DOHH2 (cell line): ENCODE results near the gene PVRIG.

Experiments
- H3F3A ChIP-seq: fragments of 200-600 bp; sonication (generic), shearing (Covaris generic); 2 replicates; pipeline ENCODE4 v1.6.0; 2016; ENCODE audit warnings: antibody characterized with exemption, mild to moderate bottlenecking; ENCODE audit not compliant: control insufficient read depth, insufficient read depth
- H3K27ac ChIP-seq: fragments of 200-600 bp; sonication (generic); 2 replicates; pipeline ENCODE4 v1.5.1; 2014; ENCODE audit warnings: low read depth, mild to moderate bottlenecking, low read length, moderate library complexity
- H3K27me3 ChIP-seq: fragments of 200-600 bp; sonication (generic); 2 replicates; pipeline ENCODE4 v1.6.1; 2014; ENCODE audit warnings: mild to moderate bottlenecking, low read length, mixed read lengths; ENCODE audit not compliant: control insufficient read depth
- H3K36me3 ChIP-seq: fragments of 200-600 bp; sonication (generic); 2 replicates; pipeline ENCODE4 v1.6.1; 2014; ENCODE audit warnings: mild to moderate bottlenecking, low read length, moderate library complexity, mixed read lengths; ENCODE audit not compliant: control insufficient read depth
- H3K4me1 ChIP-seq: fragments of 200-600 bp; sonication (generic); 2 replicates; pipeline ENCODE4 v1.6.1; 2014; ENCODE audit warnings: mild to moderate bottlenecking, low read length, mixed read lengths; ENCODE audit not compliant: control insufficient read depth
- H3K4me2 ChIP-seq: fragments of 200-600 bp; sonication (generic); 2 replicates; pipeline ENCODE4 v1.6.0; 2014; ENCODE audit warnings: mild to moderate bottlenecking, low read length, moderate library complexity
- H3K4me3 ChIP-seq: fragments of 200-600 bp; sonication (generic); 2 replicates; pipeline ENCODE4 v1.5.1; 2014; ENCODE audit warnings: mild to moderate bottlenecking, low read length, mixed read lengths
- H3K79me2 ChIP-seq: fragments of 200-600 bp; sonication (generic); 2 replicates; pipeline ENCODE4 v1.6.1; 2014; ENCODE audit warnings: mild to moderate bottlenecking, low read length, mixed read lengths; ENCODE audit not compliant: control insufficient read depth
- H3K9me2 ChIP-seq: fragments of 200-600 bp; sonication (generic); replicated peaks from 2 replicates; pipeline ENCODE4 v1.6.1; 2014; ENCODE audit warnings: mild to moderate bottlenecking, low read length, mixed read lengths; ENCODE audit not compliant: control insufficient read depth
- H3K9me3 ChIP-seq: fragments of 200-600 bp; sonication (generic); 2 replicates; pipeline ENCODE4 v1.6.1; 2014; ENCODE audit warnings: antibody characterized with exemption, low read length, mixed read lengths; ENCODE audit not compliant: control insufficient read depth, insufficient read depth
- H4K20me1 ChIP-seq: fragments of 200-600 bp; sonication (generic); 2 replicates; pipeline ENCODE4 v1.6.0; 2014; ENCODE audit warnings: low read depth, mild to moderate bottlenecking, antibody characterized with exemption, low read length, moderate library complexity; ENCODE audit not compliant: control insufficient read depth, insufficient read depth
- EZH2phosphoT487 ChIP-seq: fragments of 200-600 bp; sonication (generic); IDR thresholded peaks from 2 replicates; pipeline ENCODE4 v1.6.1; 2017; ENCODE audit warnings: borderline replicate concordance, mild to moderate bottlenecking, antibody characterized with exemption, low read length, moderate library complexity, mixed read lengths
- TF ChIP-seq, protein P1 (sequence below): fragments of 200-600 bp; sonication (generic); IDR thresholded peaks from one replicate; pipeline ENCODE4 v1.5.1; 2014; ENCODE audit warnings: antibody characterized with exemption, mild to moderate bottlenecking, low read depth, low read length; ENCODE audit not compliant: poor library complexity, severe bottlenecking

Gene PVRIG

DNA sequence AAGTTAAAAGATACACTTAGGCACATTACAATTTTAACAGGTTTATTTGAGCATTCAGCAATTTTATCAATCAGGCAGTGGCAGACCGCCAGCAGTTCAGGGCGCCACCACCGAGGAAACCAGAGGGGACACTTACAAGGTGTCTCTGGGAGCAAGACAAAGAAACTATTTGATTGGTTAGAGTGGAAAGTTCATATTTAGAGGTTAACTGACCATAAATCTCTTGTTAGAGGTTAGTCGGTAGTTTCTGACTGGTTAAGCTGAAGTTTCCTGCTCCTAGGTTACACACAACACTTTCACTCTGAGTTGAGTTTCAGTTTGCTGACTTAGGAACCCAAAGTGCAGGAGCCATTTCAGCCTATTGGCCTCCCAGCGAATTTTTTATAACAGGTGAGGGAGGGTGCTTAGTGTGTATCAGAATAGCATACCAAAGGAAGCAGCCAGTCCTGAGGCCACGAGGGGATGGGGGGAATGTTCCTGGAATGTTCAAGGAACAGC lies 10.8 kb upstream of the PVRIG start:
- Histone ChIP-seq H3K9me2 (no peaks in the 10 kb centered on the region), H3K27ac (peak overlapping the region; percentile 13), H3K27me3 (no peaks in the 10 kb centered on the region), H3K79me2 (peaks cover 46% of the 10 kb centered on the region), H4K20me1 (no peaks in the 10 kb centered on the region), H3F3A (peaks cover 36% of the 10 kb centered on the region), H3K4me1 (peaks cover 88% of the 10 kb centered on the region), H3K4me3 (peak overlapping the region; percentile 82), H3K4me2 (peak overlapping the region; percentile 91), H3K36me3 (peaks cover 94% of the 10 kb centered on the region), H3K9me3 (no peaks in the 10 kb centered on the region)
- TF ChIP-seq, protein P1, sequence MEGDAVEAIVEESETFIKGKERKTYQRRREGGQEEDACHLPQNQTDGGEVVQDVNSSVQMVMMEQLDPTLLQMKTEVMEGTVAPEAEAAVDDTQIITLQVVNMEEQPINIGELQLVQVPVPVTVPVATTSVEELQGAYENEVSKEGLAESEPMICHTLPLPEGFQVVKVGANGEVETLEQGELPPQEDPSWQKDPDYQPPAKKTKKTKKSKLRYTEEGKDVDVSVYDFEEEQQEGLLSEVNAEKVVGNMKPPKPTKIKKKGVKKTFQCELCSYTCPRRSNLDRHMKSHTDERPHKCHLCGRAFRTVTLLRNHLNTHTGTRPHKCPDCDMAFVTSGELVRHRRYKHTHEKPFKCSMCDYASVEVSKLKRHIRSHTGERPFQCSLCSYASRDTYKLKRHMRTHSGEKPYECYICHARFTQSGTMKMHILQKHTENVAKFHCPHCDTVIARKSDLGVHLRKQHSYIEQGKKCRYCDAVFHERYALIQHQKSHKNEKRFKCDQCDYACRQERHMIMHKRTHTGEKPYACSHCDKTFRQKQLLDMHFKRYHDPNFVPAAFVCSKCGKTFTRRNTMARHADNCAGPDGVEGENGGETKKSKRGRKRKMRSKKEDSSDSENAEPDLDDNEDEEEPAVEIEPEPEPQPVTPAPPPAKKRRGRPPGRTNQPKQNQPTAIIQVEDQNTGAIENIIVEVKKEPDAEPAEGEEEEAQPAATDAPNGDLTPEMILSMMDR = peak; percentile 6
- no peak for TF ChIP-seq EZH2phosphoT487

DNA sequence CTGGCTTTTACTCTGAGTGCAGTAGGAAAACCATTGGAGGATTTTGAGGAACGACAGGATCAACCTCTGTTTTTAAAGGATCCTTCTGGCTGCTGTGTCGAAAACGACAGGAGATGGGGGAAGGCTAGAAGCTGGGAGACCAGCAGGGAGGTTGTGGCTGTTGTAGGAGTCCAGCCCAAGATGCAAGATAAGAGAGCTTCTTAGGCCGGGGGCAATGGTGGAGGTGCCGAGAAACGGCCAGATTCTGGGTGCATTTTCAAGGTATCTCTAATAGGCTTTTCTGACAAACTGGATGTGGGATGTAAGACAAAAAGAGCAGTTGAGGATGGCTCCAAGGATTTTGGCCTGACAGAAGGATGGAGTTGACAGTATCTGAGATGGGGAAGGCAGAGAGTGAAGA lies 10.3 kb upstream of the PVRIG start:
- no peak for TF ChIP-seq EZH2phosphoT487
- TF ChIP-seq, protein P1 = no peak
- Histone ChIP-seq H3K9me3 (no peaks in the 10 kb centered on the region), H3K4me2 (peak overlapping the region; percentile 91)

DNA sequence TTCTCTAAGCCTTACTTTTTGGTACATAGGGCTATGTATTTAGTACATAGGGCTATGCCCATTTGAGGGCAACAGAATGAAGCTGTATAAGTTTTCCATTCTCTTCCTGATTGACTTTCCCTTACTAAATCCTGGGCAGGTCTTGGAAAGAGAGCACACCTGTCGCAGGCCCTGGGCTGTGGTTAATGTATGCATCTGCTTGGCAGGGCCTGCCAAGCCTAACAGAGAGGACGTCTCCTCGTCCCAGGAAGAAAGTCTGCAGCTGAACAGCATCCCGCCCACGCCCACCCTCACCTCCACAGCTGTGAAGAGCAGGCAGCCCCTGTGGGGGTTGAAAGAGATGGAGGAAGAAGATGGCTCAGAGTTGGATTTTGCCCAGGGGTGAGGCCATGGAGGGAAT lies 8.9 kb upstream of the PVRIG start:
- H3K4me1 ChIP-seq = peaks cover 94% of the 10 kb centered on the region
- peak overlapping the region; percentile 91 for H3K4me2 ChIP-seq
- peaks cover 39% of the 10 kb centered on the region for H3F3A ChIP-seq
- peak overlapping the region; percentile 82 for H3K4me3 ChIP-seq
- no peaks in the 10 kb centered on the region for H3K9me2 ChIP-seq
- H3K36me3 ChIP-seq = peaks cover 95% of the 10 kb centered on the region
- peaks cover 57% of the 10 kb centered on the region for H3K79me2 ChIP-seq
- no peaks in the 10 kb centered on the region for H3K9me3 ChIP-seq
- no peaks in the 10 kb centered on the region for H3K27me3 ChIP-seq
- H3K27ac ChIP-seq = peak overlapping the region; percentile 96
- no peaks in the 10 kb centered on the region for H4K20me1 ChIP-seq
- TF ChIP-seq, protein P1 = no peak
- no peak for TF ChIP-seq EZH2phosphoT487

More for the DNA sequence above, 10.3 kb upstream of the PVRIG start:
- H3K4me1 ChIP-seq = peaks cover 88% of the 10 kb centered on the region
- H3K36me3 ChIP-seq = peaks cover 93% of the 10 kb centered on the region
- peak overlapping the region; percentile 82 for H3K4me3 ChIP-seq
- peaks cover 47% of the 10 kb centered on the region for H3K79me2 ChIP-seq
- peaks cover 37% of the 10 kb centered on the region for H3F3A ChIP-seq
- peak overlapping the region; percentile 13 for H3K27ac ChIP-seq
- H3K9me2 ChIP-seq = no peaks in the 10 kb centered on the region
- H3K27me3 ChIP-seq = no peaks in the 10 kb centered on the region
- no peaks in the 10 kb centered on the region for H4K20me1 ChIP-seq
